GM18519 (cell line): ENCODE data around the gene PAX7.
"Not testable (repeated sequence)": the region's sequence is repeated elsewhere in the genome, so short reads cannot be mapped to it uniquely, and the experiment has no call there.

Experiments
- ATAC-seq: cut with Tn5 transposase; IDR thresholded peaks from one replicate; pipeline ENCODE4 v1.9.1; 2021; ENCODE audit warnings: mild to moderate bottlenecking, moderate library complexity; ENCODE audit not compliant: unreplicated experiment, low FRiP score

Gene PAX7

GRCh38 chr1:18748435-18748834 lies 117.8 kb downstream of the PAX7 start:
- ATAC-seq: no peak

- ATAC-seq: no peak
Measured at GRCh38 chr1:18749569-18749968, 118.9 kb downstream of the PAX7 start.

DNA sequence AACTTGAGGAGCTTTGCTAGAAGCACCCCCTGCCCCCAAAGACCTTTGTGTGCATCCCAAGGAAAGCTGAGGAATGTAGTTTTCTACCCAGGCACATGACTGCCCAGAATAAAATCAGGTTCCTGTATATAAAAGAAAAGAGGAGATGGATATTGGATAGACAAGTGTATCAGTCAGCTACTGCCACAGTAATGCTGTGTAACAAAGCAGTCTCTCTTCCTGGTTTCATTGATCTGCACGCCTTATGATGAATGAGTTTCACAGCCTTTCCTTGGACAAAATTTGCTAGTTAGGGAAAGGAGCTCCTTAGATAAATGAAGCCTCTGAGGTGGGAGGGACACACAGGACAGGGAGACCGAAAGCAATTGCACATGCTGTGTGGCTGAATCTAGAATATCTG lies 120.0 kb downstream of the PAX7 start:
- no peak for ATAC-seq

- ATAC-seq: no peak
Measured at GRCh38 chr1:18751425-18751824, 120.8 kb downstream of the PAX7 start.

DNA sequence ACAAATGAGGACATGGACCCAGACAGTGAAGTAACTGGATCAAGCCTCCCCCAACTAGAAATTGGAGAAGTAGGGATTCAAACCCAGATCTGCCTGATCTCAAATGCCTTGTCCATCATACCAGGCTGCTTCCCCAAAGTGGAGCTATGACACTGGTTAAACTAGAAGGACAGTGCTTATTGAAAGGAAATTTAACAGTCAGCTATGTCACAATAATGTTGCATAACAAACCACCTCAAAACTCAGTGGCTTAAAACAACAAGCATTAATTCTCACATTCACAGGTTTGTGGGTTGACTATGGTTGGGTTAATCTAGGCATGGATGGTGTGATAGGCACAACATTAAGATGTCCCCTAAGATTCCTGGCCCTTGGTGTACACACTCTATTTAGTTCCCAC lies 121.8 kb downstream of the PAX7 start:
- ATAC-seq: no peak

GRCh38 chr1:18760156-18760555 lies 129.5 kb downstream of the PAX7 start:
- ATAC-seq: no peak

GRCh38 chr1:18761948-18762840 lies 131.5 kb downstream of the PAX7 start:
- ATAC-seq: no peak

- ATAC-seq: no peak
Measured at GRCh38 chr1:18764362-18764761, 133.7 kb downstream of the PAX7 start.

GRCh38 chr1:18765725-18766124 lies 135.1 kb downstream of the PAX7 start:
- ATAC-seq: no peak

GRCh38 chr1:18766328-18766727 lies 135.7 kb downstream of the PAX7 start:
- no peak for ATAC-seq

- not testable (repeated sequence) for ATAC-seq
Measured at GRCh38 chr1:18767576-18767975, 136.9 kb downstream of the PAX7 start.

DNA sequence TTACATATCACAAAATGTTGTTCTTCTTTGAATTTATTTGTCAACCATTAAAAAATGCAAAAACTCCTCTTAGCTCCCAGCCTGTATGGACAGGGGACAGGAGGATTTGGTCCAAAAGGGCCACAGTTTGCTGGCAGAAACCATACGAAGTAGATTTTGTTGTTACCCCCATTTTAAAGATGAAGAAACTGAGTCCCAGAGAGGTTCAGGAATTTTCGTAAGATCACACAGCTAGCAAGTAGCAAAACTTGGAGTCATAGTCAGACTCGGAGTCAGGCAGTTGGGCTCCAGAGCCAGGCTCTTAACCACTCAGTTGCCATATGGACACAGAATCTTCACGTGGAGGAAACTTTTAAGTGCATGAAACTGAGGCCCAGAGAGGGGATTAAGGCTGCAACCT lies 137.4 kb downstream of the PAX7 start:
- ATAC-seq: no peak

DNA sequence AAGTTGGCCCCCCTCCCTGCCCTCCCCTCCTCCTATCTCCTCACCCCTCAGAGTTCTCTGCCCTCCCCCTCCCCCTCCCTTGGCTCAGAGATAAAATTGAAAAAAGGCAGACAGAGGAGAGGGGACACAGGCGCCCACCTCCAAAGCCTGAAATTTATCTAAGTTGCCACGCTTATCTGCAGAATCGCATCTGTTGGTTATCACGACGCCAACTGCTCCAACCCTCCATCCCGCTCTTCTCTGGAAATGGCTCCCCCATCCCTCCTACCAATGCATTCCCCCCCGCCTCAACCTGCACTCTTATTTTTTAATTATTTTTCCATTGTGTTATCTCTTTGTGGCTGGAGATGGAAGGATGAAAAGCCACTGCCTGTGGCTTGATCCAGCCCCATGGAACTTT lies 138.5 kb downstream of the PAX7 start:
- ATAC-seq: no peak

DNA sequence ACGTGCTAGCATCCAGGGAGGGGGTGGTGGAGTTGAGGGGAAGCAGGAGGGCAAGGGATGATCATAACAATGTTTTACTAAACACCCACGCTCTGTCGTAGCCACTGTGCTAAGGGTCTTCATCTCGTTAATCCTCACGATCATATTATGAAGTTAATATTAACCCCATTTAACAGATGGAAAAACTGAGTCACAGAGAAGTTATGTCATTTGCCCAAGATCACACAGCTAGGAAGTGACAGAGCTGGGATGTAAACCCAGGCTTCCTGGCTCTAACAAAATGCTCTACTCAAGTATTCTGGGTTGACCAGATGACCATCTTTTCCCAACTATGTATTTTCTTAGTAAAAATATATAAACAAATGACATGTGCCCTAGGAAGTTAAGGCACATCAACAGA lies 140.2 kb downstream of the PAX7 start:
- no peak for ATAC-seq

DNA sequence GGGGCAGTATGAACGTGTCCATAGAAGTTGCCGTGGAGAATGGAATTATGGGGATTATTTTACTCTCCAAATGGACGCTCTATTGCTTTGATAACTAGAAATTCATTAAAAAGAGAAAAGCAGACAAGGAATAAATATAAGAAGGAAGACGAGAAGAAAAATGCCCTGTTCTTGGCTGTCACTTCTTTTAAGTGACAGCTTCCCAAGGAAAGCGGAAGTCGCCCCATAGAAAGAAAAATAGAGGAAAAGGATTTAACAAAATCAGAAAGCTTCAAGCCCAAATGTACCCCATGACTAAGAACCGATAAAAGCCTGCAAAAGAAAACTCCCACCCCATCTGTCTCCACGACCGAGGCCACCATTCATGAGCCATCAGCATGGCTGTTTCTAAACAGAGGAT lies 143.1 kb downstream of the PAX7 start:
- ATAC-seq: no peak

GRCh38 chr1:18775341-18775740 lies 144.7 kb downstream of the PAX7 start:
- ATAC-seq: no peak

- ATAC-seq: no peak
Measured at GRCh38 chr1:18776777-18777176, 146.1 kb downstream of the PAX7 start.

- ATAC-seq: no peak
Measured at GRCh38 chr1:18778437-18778836, 147.8 kb downstream of the PAX7 start.

- no peak for ATAC-seq
Measured at GRCh38 chr1:18781031-18781430, 150.4 kb downstream of the PAX7 start.

- ATAC-seq: no peak
Measured at GRCh38 chr1:18783705-18784481, 153.2 kb downstream of the PAX7 start.

DNA sequence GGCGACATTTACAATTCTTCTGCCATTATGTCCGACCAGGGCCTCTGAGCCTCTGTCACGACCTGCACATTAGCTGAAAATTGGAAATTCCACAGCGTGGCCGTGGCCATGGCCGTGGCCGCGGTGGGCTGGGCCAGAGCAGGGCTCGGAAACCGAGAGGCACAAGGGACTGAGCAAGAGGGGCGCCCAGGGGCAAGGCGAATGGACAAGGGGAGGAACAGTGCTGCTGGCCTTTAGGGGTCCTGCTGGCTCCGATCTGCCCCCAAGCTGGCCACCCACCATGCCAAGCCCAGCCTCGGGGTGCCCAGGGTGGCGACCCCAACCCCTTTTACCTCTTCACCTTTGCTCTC lies 153.8 kb downstream of the PAX7 start:
- no peak for ATAC-seq

DNA sequence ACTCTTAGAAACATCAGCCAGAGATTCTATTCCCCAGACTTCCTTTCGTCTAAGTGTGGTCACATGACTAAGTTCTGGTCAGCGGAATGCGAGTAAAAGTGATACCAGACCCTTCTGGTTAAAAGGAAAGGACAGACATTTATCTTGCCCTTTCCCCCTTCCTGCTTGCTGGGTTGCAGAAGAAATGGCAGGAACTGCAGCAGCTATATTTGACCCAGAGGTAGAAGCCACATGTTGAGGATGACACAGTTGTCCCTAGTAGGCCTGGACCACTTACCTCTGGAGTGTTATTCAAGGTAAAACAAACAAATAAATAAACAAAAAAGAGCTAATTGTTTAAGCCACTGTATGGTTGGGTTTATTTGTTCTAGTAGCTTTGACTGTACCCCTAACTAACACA lies 155.5 kb downstream of the PAX7 start:
- no peak for ATAC-seq
